GM19452 (cell line): ENCODE results near the gene SH3BGRL3.
"Not testable (repeated sequence)": the region's sequence is repeated elsewhere in the genome, so short reads cannot be mapped to it uniquely, and the experiment has no call there.

Source experiments
- ATAC-seq: cut with Tn5 transposase; IDR thresholded peaks from one replicate; pipeline ENCODE4 v1.9.1; 2021; ENCODE audit not compliant: unreplicated experiment

SH3BGRL3 gene

GRCh38 chr1:26279456-26280332 lies at the start of gene SH3BGRL3:
SH3BGRL3 (plus strand) TSS chr1:26280086; CDS start chr1:26280156, 70 bp downstream.
- ATAC-seq: peak; percentile 62

GRCh38 chr1:26230682-26231081 lies 49.2 kb upstream of the SH3BGRL3 start:
- ATAC-seq: not testable (repeated sequence)

GRCh38 chr1:26233903-26234643 lies 45.8 kb upstream of the SH3BGRL3 start, which contains the start of gene CEP85:
CEP85 (plus strand) TSS chr1:26234200; CDS start chr1:26239784, 5,584 bp downstream.
- ATAC-seq: peak; percentile 83

- peak; percentile 1 for ATAC-seq
Observed at GRCh38 chr1:26234644-26235370, 45.1 kb upstream of the SH3BGRL3 start.

- no peak for ATAC-seq
Observed at GRCh38 chr1:26237230-26237966, 42.5 kb upstream of the SH3BGRL3 start.

GRCh38 chr1:26239936-26240335 lies 40.0 kb upstream of the SH3BGRL3 start:
- ATAC-seq: no peak

- no peak for ATAC-seq
Observed at GRCh38 chr1:26252718-26253117, 27.2 kb upstream of the SH3BGRL3 start.

- ATAC-seq: no peak
Observed at GRCh38 chr1:26254404-26254803, 25.5 kb upstream of the SH3BGRL3 start.

- no peak for ATAC-seq
Observed at GRCh38 chr1:26257222-26257621, 22.7 kb upstream of the SH3BGRL3 start.

GRCh38 chr1:26259005-26259404 lies 20.9 kb upstream of the SH3BGRL3 start:
- no peak for ATAC-seq

GRCh38 chr1:26259578-26259977 lies 20.3 kb upstream of the SH3BGRL3 start:
- no peak for ATAC-seq

GRCh38 chr1:26263212-26263611 lies 16.7 kb upstream of the SH3BGRL3 start:
- ATAC-seq: no peak

GRCh38 chr1:26265405-26265804 lies 14.5 kb upstream of the SH3BGRL3 start:
- no peak for ATAC-seq

GRCh38 chr1:26268290-26269197 lies 11.3 kb upstream of the SH3BGRL3 start:
- no peak for ATAC-seq

GRCh38 chr1:26269198-26269550 lies 10.7 kb upstream of the SH3BGRL3 start:
- ATAC-seq: no peak

- no peak for ATAC-seq
Observed at GRCh38 chr1:26274801-26275425, 5.0 kb upstream of the SH3BGRL3 start.

GRCh38 chr1:26275580-26276431 lies 4.1 kb upstream of the SH3BGRL3 start:
- ATAC-seq: no peak

- ATAC-seq: no peak
Observed at GRCh38 chr1:26276432-26276838, 3.5 kb upstream of the SH3BGRL3 start.
